Activated naive CD4-positive, alpha-beta T cell (primary cell): ENCODE measurements around the gene ABHD4.
A peak's percentile ranks its signal among the peaks of the same experiment; 100 is the strongest.
"Not testable (repeated sequence)": the region's sequence is repeated elsewhere in the genome, so short reads cannot be mapped to it uniquely, and the experiment has no call there.

ENCODE experiments used
- DNase-seq, 4 experiments: peaks; one replicate each; lab custom pipeline; 2025; lab: John Stamatoyannopoulos, UW

ABHD4 gene

DNA sequence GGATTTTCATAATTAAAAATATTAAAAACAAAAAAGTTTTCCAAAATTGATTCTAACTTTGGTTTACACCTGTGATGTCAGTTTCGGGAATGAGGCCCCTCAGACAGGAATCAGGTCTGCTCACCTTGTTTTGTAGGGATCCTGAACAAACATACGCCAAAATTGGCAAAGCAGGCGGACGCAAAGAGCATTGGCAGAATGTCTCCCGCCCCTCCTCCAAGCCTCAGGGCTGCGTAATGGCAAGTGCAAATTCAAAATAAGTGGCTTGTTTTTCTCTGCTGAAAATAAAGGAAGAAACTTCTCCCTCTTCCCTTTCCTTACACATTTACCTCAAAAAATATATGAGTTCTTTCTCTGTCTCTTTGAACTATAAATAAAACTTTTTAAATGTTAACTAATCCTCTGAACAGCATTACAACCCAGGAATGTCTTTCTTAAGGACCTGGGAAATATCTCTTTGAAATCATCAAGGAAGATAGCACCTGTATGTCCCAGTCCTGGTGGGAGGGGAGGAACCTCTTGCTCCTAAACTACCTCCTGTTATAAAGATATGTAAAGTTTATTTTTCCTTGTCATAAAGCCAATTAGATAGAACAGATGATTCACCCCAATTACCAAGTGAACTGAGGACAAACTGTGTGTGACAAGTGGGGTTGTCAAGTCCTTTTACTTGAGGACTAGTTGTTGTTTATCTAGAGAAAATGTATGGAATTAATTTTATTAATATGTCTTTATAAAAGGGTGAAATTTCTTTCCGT is 29.6 kb downstream of the ABHD4 start:
- DNase-seq = no peak

DNA sequence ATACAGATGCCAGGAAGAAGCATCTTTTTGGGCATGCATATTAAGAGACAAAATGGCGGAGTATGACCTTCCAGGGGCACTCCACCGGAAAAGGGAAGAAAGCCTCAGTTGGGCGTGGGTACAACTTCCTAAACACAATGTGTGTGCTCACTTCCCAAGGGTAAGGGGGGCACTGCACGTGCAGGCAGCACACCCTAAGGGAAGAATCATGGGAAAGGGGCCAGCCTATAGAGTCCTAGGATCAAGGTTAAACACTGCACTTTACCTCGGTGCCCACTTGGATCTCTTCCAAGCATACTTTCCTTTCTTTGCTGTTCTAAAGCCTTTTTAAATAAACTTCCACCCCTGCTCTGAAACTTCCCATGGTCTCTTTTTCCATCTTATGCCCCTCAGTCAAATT is 31.3 kb downstream of the ABHD4 start:
- no peak for DNase-seq

DNA sequence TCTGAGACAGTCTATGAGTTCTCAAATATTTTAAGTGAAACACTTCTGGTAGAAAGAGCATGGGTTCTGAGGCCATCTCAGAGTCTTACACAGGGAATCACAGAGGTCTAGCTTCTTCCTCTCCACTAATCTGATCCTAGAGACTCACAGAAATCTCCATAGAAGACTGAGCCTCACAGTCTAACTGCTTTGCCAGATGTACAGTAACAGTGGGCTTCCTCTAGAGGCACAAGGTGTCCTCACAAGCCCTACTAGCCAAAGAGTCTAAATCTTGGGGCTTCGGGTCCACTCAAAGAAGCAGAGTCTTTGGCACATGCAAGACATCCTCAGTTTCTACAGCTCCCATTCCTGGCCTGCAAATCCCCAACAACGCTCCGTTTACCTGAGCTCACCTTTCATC is 32.0 kb downstream of the ABHD4 start:
- DNase-seq = no peak

DNA sequence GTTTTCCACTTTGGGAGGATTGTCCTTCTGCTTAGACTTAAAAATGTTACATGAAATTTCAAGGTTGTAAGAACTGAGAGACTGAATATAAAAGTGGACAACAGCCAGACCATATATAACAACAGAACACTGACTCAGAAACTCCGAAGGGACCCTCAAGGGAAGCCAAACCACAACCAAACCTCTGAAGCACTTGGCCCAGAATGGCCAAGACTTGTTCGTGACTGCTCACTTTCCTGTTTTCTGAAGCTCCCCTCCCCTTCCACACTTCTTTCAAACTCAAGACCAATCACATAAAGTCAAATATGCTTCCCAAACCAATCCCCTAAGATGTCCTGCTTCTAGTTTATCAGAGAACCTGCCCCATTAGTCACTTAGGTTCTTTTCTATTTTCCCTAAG is 32.4 kb downstream of the ABHD4 start:
- DNase-seq = no peak

DNA sequence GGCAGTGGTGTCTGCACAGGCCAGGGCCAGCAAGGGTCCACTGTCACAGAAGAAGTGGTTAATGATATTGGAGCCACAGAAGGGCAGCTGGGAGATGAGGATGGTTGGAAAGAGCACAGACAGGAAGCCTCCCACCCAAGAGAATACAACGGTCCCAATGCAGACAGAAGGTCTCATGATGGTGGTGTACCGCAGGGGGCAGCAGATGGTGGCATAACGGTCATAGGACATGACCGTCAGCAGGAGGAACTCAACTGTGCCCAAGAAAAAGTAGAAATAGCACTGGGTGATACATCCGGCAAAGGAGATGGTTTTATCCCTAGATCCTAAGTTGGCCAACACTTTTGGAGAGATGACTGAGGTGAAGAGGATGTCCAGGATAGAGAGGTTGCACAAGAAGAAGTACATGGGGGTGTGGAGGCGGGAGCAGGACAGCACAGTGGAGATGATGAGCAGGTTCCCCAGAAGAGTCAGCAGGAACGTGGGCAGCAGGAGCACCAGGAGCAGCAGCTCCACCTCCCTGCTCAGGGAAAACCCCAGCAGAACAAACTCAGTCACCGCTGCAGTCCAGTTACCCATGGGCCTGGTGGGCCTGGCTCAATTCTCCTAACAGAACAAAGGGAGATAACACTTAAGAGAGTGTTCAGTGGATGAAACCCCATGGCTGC is 36.3 kb downstream of the ABHD4 start:
- DNase-seq = no peak

DNA sequence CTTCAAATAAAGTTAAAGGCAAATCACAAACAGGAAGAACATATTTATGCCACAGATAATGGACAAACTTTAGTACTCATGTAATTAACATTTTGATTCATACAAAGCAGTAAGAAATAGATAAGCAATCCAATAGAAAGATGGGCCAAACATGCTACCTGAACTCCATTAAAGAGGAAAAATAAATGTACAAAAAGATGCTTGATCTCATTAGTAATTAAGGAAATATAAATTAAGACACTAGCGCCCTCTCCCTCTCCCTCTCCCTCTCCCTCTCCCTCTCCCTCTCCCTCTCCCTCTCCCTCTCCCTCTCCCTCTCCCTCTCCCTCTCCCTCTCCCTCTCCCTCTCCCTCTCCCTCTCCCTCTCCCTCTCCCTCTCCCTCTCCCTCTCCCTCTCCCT is 37.9 kb downstream of the ABHD4 start:
- DNase-seq = not testable (repeated sequence)

DNA sequence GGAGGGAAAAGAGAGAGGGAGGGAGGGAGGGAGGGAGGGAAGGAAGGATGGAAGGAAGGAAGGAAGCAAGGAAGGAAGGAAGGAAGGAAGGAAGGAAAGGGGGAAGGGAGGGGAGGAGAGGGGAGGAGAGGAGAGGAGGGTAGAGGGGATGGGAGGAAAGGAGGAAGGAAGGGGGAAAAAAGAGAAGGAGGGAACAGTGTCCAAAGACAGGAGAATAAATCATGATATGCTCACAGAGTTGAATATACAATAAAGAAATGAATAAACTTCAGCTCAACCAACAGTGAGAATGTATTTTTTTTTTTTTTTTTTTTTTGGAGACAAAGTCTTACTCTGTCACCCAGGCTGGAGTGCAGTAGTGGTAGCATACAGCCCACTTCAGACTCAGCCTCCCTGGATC is 42.1 kb downstream of the ABHD4 start:
- DNase-seq = no peak

DNA sequence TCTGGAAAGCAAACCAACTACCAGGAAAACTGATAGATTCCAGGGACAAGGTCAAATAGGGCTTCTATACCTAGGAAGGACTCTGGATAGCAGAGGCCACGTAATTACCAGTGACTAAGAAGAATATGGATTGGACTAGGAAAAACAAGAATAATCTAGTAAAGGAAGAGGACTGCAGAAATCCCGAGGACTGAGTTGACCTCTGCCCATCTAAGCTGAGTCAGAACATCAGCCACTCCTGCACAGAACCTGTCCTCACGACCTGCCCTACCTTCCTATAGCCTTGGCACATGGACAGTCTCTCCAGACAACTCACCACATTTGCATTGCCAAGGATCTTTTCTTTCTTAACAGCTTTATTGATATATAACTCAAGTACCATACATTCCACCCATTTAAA is 43.7 kb downstream of the ABHD4 start:
- DNase-seq = no peak

DNA sequence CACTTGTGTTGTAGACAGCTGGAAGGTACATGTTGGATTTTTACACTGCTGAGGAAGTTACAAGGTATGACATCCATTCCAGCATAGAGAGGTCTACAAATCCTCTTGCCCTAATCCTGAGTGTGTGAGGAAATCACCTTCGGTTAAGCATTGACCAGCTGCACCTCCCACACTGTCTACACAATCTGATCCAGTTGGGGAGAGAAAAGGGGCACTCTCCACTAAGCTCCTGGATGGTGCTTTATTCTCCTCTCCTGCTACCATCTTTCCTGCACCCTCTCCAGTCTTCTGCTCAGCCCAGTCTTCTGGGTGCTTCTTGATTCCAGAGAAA is 46.2 kb downstream of the ABHD4 start, which contains the start of gene OR6J1:
Gene OR6J1 (minus strand): TSS at position 48 of the 331 bp plus-strand sequence. CDS start 9,541 bp downstream, outside the sequence.
- DNase-seq = no peak

DNA sequence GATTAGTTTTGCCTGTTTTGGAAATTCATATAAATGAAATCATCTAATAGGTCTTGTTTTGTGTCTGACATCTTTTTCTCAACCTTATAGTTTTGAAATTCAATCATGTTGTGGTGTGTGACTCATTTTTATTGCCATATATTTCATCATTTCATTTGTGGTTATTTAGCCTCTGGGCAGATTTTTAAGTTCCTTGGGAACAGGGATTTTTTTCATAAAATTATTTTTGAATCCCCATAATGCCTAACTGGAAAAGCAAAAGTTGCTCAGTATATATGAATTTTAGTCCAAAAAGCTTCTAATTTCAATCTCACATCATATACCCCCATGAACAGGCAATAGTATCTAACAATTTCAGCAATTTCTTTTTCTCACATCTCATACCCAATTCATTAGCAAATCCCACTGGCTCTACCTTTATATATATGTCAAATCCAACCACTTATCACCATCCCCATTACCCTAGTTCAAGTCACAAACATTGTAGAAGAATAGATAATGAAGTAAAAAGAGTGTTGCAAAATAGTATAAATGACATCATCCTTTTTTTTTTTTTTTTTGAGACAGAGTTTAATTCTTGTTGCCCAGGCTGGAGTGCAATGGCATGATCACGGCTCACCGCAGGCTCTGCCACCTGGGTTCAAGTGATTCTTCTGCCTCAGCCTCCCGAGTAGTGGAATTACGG is 48.6 kb downstream of the ABHD4 start:
- no peak for DNase-seq

DNA sequence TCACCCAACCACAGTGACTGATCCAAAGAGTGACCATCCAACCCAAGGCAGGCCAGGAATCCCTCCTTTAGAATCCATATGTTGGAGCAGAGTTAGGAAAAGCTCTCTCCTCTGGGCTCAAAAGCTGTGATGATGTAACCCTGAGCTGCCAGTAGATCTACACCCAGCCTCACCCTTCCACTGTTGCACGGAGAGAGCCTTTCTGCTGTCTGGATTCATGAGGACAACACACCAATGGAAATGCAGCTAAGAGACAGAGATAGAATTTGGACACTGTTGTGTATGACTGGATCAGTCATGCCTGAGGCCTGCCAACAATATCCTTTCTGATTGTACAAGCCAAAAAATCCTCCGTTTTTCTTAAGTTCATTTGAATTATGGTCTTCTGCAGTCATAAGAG is 50.4 kb downstream of the ABHD4 start:
- no peak for DNase-seq

DNA sequence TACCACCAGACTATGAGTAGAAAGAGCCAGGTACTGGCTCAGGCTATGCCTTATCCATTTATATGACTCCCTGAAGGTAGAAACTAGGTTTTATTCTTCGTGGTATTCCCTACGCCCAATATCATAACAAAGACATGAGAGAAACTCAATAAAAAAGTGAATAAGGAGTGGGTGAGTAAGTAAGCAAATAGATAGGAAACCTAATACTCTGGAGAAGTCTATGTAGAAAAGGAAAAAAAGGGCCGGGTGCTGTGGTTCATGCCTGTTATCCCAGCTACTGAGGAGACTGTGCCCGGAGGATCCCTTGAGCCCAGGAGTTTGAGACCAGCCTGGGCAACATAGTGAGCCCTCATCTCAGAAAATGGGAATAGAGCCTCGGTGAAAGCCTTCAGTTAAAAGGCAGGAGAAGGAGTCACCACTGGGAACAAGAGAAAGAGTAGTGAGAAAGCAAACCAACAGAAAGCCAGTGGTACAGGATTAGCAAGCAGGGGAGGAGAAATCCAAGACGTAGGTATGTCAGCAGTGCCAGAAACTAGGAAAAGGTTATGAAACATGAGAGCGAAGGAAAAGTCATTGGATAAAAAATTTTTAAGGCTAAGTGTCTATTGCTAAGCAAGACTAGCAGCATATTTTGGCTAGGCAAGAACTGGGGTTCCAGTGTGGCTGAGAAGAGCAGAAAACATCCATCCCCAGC is 52.1 kb downstream of the ABHD4 start:
- DNase-seq = no peak

DNA sequence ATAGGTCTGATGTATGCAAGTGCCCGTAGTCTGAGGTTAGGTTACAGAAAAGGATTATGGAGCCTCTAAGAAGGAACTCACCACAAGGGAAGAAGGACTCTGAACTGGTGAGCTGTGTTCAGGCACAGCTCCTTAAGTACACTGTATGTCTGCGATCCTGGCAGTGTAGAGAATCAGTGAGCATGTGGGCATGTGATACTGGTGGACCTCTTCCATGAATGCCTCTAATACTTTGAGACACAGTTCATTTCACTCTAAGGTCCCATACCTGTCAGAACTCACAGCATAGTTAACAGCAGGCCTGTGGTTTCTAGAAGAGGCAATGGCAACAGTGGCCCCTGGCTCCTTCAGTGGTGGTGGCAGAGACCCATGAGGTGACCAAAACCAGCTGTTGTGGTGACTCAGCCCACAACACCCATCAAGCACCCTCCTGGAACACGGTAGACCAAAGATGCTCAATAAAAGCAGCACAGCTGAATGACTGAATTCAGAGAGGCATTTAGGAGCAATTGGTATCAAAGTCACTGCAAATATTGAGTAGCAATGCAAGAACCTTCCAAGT is 52.9 kb downstream of the ABHD4 start:
- DNase-seq = no peak

DNA sequence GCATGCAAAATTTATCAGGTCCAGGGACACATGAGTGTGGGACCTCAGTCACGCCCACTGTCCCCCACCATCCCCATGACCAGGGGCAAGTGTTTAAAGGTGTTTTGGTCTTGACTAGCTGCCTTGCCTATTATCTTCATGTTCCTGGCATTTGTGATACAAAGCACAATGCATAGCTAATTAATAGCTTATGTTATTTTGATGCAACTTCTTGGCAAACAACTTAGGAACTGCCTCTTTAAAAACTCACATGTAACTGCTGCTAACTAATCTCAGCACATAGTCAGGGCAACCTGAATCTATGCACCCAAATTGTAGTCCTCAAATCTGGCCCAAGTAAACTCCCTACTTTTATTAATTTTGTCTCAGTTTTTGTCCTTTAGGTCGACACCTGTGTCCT is 53.5 kb downstream of the ABHD4 start:
- DNase-seq = no peak

DNA sequence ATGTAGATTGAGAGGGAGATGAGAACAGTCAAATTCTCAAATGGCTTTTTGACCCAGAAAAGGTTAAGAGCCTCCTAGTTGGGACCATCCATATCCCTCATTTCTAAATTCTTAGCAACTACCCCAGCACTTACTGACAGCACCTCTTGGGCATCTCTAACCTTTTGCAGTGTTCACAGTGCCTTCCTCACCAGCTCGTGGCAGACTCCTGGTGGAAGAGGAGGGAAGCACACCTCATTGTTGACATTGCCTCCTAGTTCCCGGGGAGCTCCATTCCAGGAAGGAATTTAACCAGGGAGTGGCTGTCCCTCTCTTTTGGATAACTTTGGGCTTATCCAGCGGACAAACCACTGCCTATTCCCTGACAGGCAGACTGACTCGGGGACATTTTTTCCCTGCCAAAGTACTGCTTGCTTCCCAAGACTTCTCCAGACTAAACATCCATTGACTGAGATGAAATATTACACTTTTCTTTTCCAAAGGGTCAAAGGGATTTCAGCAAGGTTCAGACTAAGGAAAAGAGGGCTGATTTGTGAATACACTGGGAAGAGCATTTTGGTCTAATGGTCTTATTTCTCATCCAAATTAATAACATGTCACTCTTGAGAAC is 55.0 kb downstream of the ABHD4 start:
- peak in 2 of 4 experiments; percentile 5 to 14 for DNase-seq

DNA sequence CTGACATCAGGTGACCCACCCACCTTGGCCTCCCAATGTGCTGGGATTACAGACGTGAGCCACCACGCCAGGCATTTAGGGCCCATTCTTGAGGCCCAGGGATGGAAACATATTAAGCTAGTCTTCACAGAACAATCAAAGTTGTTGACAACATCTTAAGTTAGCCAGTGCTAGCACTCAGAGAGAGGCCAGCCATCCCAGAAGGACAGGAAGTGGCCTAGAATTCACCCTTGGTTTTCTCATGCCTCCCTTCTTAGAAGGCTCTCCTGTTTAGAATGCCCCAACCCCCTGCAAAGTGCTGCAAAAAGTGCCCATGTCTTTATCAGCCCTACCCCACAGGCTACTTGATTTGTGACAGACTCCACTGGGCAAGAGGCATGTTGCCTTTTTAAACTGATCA is 58.1 kb downstream of the ABHD4 start:
- no peak for DNase-seq

DNA sequence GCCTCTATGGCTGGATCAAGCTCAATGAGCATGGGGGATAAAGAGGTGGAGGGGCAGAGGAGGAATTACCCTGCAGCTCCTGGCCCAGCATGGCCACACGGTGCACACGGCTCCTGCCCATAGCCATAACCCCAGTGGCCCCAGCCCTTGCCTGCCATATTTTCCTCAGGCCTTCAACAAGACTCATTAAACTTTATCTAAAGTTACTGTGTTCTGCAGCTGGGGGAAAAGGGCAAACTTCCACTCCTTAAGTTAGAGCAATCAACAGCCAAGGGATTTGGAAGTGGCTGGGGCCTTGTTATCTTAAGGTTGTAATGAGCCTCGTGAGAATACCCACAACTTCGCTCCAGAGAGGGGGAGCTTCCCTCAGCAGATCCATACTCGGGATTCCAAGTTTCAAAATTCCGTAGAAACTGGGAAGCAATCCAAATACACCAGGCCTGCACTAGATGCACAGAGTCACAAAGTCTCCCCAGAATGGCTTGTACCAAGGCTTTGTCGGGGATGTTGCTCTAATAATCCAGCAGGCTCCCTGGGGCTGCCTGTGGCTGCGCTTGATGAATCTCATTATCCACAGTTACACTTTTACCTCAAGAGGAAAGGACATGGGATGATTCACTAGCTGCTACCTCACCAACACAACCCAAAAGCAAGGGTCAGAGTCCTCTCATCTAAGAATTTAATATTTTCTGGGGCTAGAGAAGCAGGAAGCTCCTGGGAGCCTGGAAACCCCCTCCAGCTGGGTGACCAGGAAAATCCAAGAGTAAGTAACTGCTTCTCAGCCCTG is 59.0 kb downstream of the ABHD4 start:
- DNase-seq = no peak

DNA sequence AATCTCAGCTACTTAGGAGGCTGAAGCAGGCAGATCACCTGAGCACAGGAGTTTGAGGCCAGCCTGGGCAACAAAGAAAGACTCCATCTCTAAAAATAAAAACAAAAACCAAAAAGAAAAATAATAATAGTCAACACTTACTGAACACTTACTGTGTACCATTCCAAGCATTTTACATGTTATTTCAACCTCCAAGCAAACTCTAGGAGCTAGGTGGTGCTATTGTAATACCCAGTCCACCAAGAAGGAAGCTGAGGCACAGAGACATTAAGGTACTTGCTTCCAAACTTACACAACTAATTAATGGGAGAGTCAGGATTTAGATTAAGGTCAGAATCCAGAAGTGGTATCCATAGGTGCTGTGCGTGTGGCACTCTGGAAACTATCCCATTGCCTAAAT is 59.8 kb downstream of the ABHD4 start:
- no peak for DNase-seq

DNA sequence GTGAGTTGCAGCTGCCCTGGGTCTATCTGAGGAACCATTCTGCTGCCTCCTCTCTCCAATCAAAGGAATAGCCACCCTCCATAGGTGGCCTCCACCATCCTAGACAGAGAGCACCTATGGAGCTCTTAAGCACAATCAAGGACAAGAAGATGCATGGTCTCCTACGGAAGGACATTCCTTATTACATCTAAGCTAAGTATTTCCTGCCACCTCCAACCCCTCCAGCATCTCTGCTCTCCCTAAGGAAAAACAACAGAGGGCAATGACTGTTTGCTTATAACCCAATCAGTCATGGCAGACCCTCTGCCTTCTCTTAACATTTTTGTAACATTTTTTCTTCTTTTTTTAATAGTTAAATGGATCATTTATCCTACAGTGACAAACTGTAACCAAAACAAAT is 60.8 kb downstream of the ABHD4 start:
- DNase-seq = no peak

DNA sequence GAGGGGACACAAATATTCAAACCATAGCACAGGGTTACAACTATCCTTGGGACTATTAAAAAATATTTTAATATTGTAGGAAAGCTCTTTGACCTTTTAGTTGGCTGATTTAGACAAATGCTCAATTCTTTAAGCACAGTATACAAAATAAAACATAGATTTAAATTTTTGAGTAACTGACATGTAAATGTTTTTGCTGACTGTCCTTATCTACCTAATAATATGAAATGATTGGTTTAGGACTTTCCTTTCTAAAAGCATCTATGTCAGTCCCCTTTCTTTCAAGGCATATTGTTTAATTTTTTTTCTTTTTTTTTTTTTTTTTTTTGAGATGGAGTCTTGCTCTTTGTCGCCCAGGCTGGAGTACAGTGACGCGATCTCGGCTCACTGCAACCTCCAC is 62.6 kb downstream of the ABHD4 start:
- DNase-seq = no peak
